Adrenal gland (tissue), 12 donors: ENCODE data around the gene FRAT2. TPM values are rescaled to one million over a fixed set of nuclear protein-coding genes. Genes with fewer than 3 reads are reported as not detected.

Experiments used
- DNase-seq, 7 donors: peaks; one replicate each; pipeline ENCODE4 v3.0.0-alpha.2; 2019 to 2020
- H3K27ac ChIP-seq, 5 donors: fragments of 200-600 bp; sonication (generic) in 4 of 5; 1 replicate in 3 of 5; 2 replicates in 2 of 5; pipeline versions ENCODE4 v1.5.1 to v1.8.0; 2016 to 2020; ENCODE audit warnings: mild to moderate bottlenecking in 1 of 5
- H3K27me3 ChIP-seq: fragments of 200-600 bp; 2 replicates; pipeline ENCODE4 v1.8.0; 2021
- H3K36me3 ChIP-seq, 2 donors: fragments of 200-600 bp; replicated peaks in 1 of 2; 1 replicate in 1 of 2; 2 replicates in 1 of 2; pipeline versions ENCODE4 v1.5.1 to v1.8.0; 2018 to 2022
- H3K4me1 ChIP-seq, 2 donors: fragments of 200-600 bp; replicated peaks in 1 of 2; 1 replicate in 1 of 2; 2 replicates in 1 of 2; pipeline versions ENCODE4 v1.5.1 to v1.8.0; 2018 to 2021
- H3K4me3 ChIP-seq, 4 donors: fragments of 200-600 bp; sonication (generic) in 3 of 4; one replicate each; pipeline ENCODE4 v1.5.1; 2016 to 2018
- H3K9me3 ChIP-seq, 3 donors: fragments of 200-600 bp; sonication (generic) in 1 of 3; replicated peaks in 1 of 3; 1 replicate in 2 of 3; 2 replicates in 1 of 3; pipeline versions ENCODE4 v1.5.1 to v1.8.0; 2016 to 2021
- CTCF ChIP-seq, 6 experiments: fragments of 450-650 bp in 4 of 6; fragments of 200-600 bp in 2 of 6; sonication (generic) in 1 of 6; IDR thresholded peaks; 1 replicate in 5 of 6; 2 replicates in 1 of 6; pipeline versions ENCODE4 v1.5.1 to v1.8.0; 2016 to 2021; ENCODE audit warnings: antibody characterized with exemption in 6 of 6, mild to moderate bottlenecking in 2 of 6, moderate library complexity in 1 of 6
- POLR2A ChIP-seq, 2 donors: fragments of 450-650 bp; IDR thresholded peaks; one replicate each; pipeline ENCODE4 v1.6.1; 2017; ENCODE audit warnings: antibody characterized with exemption in 2 of 2, mild to moderate bottlenecking in 2 of 2, moderate library complexity in 1 of 2
- WGBS, 4 donors: extraction: QIAGEN DNeasy Blood & Tissue Kit in 2 of 4; methylation state at CpG; one replicate each; pipeline versions ENCODE4 v1.1.5 to v1.1.7; 2013 to 2017; 5-methylcytosine and 5-hydroxymethylcytosine counted together
- intact Hi-C, 2 donors: fragments of 100-400 bp; cut with DNase I; formaldehyde crosslinking; loops; one replicate each; pipeline versions ENCODE4 v1.14.1 to v1.15.0; 2022 to 2023
- polyA plus RNA-seq, 3 donors: library from polyadenylated mRNA; stranded (reverse); fragments of 200-250 nt in 2 of 3; fragments of 350-450 nt in 1 of 3; fragmentation: Illumina TruSeq in 1 of 3; extraction: RNeasy Lipid Tissue Mini Kit (QIAGEN cat#74804) in 1 of 3; gene quantifications; one replicate each; pipeline ENCODE4 v1.2.3, GENCODE V29; 2013 to 2014
- total RNA-seq, 9 donors: library from RNA; depleted of rRNA in 4 of 9; stranded (reverse); fragments of >200 nt in 4 of 9; fragments of 120-200 nt in 1 of 9; fragmentation: NEBNext Ultra II Directional in 1 of 9; extraction: Animal tissue kit (Norgen Biotek cat#: 25700) in 1 of 9; gene quantifications; one replicate each; pipeline versions ENCODE4 v1.1.0 to v1.2.4, GENCODE V29; 2013 to 2023
- donor health status: healthy with polysubstance abuse.
- donor health status: Bipolar disorder and iron deficiency.
- donor health status: DM: yes; HTN: yes; CAD: no.
- donor health status: DM: no; HTN: no; CAD: no.
- donor health status: DM: no; HTN: no; CAD: no.
- donor health status: DM: yes; HTN: yes; CAD: no.

Gene FRAT2
- total and polyA plus RNA-seq, 12 donors: 2.8 to 17.9 (median 7.7) TPM

- no peak for TF ChIP-seq CTCF (IDR thresholded peaks at IDR 0.05)
- TF ChIP-seq POLR2A (IDR thresholded peaks at IDR 0.05): no peak
- Histone ChIP-seq H3K36me3 (no peaks in the 10 kb centered on the region), H3K9me3 (no peaks in the 10 kb centered on the region), H3K27ac (no peak overlapping the region), H3K4me3 (no peak overlapping the region), H3K4me1 (peaks cover 0 to 4% of the 10 kb centered on the region in 2 donors), H3K27me3 (no peaks in the 10 kb centered on the region)
- intact Hi-C loops: no loop called here
- 49 to 59% (median 56%) methylated on average over 4 of the region's 4 CpGs for WGBS, 4 donors
- DNase-seq: no peak
These were observed 19.9 kb downstream of the FRAT2 start for GRCh38 chr10:97314671-97315070.

DNA sequence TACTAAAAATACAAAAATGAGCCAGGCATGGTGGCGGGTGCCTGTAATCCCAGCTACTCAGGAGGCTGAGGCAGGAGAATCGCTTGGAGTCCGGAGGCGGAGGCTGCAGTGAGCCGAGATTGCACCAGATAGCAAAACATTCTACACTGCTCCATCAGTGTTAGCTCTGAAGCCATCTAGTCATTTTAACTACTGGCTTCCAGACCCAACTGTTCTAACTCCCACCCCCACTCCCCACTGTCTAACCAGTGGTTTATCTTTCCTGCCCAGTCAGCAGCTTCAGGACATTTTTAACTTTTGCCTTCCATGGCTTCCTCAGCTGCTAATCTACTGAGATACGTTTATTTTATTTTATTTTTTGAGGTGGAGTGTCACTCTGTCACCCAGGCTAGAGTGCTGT, 21.6 kb downstream of the FRAT2 start:
- intact Hi-C loops: no loop called here
- no peaks in the 10 kb centered on the region for H3K27me3 ChIP-seq
- 74 to 89% (median 86%) methylated on average over 6 of the region's 6 CpGs for WGBS, 4 donors
- no peak overlapping the region for H3K27ac ChIP-seq
- no peak for DNase-seq
- no peaks in the 10 kb centered on the region for H3K36me3 ChIP-seq
- no peak for TF ChIP-seq POLR2A (IDR thresholded peaks at IDR 0.05)
- TF ChIP-seq CTCF (IDR thresholded peaks at IDR 0.05): no peak
- H3K4me3 ChIP-seq: no peak overlapping the region
- H3K9me3 ChIP-seq: no peaks in the 10 kb centered on the region
- no peaks in the 10 kb centered on the region for H3K4me1 ChIP-seq

- H3K4me3 ChIP-seq: no peak overlapping the region
- no peaks in the 10 kb centered on the region for H3K9me3 ChIP-seq
- H3K27me3 ChIP-seq: no peaks in the 10 kb centered on the region
- H3K27ac ChIP-seq: no peak overlapping the region
- WGBS, 4 donors: 91 to 95% (median 94%) methylated on average over 3 to 4 of the region's 4 CpGs
- H3K4me1 ChIP-seq: no peaks in the 10 kb centered on the region
- intact Hi-C loops: no loop called here
- no peaks in the 10 kb centered on the region for H3K36me3 ChIP-seq
- TF ChIP-seq POLR2A (IDR thresholded peaks at IDR 0.05) (no peak), CTCF (IDR thresholded peaks at IDR 0.05) (no peak)
- no peak for DNase-seq
These were observed 23.4 kb downstream of the FRAT2 start for GRCh38 chr10:97311111-97311626.

- 76 to 83% (median 77%) methylated on average over 10 of the region's 10 CpGs for WGBS, 4 donors
- Histone ChIP-seq H3K36me3 (no peaks in the 10 kb centered on the region), H3K27ac (no peak overlapping the region), H3K4me1 (no peaks in the 10 kb centered on the region), H3K9me3 (no peaks in the 10 kb centered on the region), H3K27me3 (no peaks in the 10 kb centered on the region), H3K4me3 (no peak overlapping the region)
- TF ChIP-seq POLR2A (IDR thresholded peaks at IDR 0.05) (no peak), CTCF (IDR thresholded peaks at IDR 0.05) (no peak)
- intact Hi-C loops: no loop called here
- no peak for DNase-seq
These were observed 26.4 kb downstream of the FRAT2 start for GRCh38 chr10:97307866-97308780.
